Fibroblast of the aortic adventitia (primary cell): ENCODE measurements around the gene MRPL18. TPM values are rescaled to one million over a fixed set of nuclear protein-coding genes. Genes with fewer than 3 reads are reported as not detected.

Source experiments
- DNase-seq: peaks from one replicate; pipeline ENCODE4 v3.0.0-alpha.2; 2010; ENCODE audit warnings: low read depth
- H3K4me3 ChIP-seq: 2 replicates; pipeline ENCODE4 v1.5.1; 2011; ENCODE audit warnings: low read depth, mild to moderate bottlenecking, control low read depth, low read length, moderate library complexity
- CTCF ChIP-seq: IDR thresholded peaks from 2 replicates; pipeline ENCODE4 v1.5.1; 2011; ENCODE audit warnings: mild to moderate bottlenecking, low read length, control low read depth, inconsistent platforms; ENCODE audit not compliant: insufficient read depth
- total RNA-seq: library from RNA; depleted of rRNA; stranded (reverse); fragments of >200 nt; gene quantifications from 2 replicates; pipeline ENCODE4 v1.2.3, GENCODE V29; 2012; ENCODE audit warnings: low replicate concordance

The MRPL18 gene
- total RNA-seq, 1 donor = 103 TPM

GRCh38 chr6:159761129-159761872 lies 29.0 kb upstream of the MRPL18 start:
- TF ChIP-seq CTCF = no peak
- H3K4me3 ChIP-seq = peak overlapping the region; percentile 84
- peak; percentile 21 for DNase-seq

GRCh38 chr6:159761873-159762680 lies 28.2 kb upstream of the MRPL18 start, which contains the start of gene ACAT2:
TSS of gene ACAT2 (plus strand) at chr6:159762045. CDS start at chr6:159762088, 43 bp downstream.
- peak within 1 kb of the TSS; percentile 84 for H3K4me3 ChIP-seq
- peak; percentile 94 for DNase-seq
- TF ChIP-seq CTCF = peak; percentile 11

DNA sequence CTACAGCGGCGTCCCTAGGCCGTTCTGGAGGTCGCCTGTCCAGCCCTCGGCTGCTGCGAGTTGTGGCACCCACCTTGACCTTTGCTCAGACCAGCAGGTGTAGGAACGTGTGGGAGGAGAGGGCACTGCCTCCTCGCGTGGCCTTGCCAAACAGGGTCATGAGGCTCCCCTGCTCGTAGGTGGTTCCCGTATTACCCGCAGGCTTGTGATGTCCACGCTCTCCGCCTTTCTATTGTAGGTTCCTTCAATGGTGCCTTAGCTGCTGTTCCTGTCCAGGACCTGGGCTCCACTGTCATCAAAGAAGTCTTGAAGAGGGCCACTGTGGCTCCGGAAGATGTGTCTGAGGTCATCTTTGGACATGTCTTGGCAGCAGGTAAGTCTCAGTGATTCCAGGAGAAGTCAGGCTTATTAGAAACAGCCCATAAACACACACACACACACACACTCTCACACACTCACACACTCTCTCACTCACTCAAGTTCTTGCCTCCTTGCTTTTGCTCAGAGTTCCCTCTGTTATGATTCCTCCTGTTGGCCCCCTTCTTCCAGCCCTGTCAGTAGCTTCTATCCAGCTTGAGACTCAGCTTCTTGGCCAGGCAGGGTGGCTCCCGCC lies 27.5 kb upstream of the MRPL18 start:
- TF ChIP-seq CTCF = no peak
- DNase-seq = peak; percentile 12
- peak overlapping the region; percentile 84 for H3K4me3 ChIP-seq

- no peak for DNase-seq
- H3K4me3 ChIP-seq = no peak overlapping the region
- TF ChIP-seq CTCF = no peak
Observed at GRCh38 chr6:159766906-159767305, 23.4 kb upstream of the MRPL18 start.

DNA sequence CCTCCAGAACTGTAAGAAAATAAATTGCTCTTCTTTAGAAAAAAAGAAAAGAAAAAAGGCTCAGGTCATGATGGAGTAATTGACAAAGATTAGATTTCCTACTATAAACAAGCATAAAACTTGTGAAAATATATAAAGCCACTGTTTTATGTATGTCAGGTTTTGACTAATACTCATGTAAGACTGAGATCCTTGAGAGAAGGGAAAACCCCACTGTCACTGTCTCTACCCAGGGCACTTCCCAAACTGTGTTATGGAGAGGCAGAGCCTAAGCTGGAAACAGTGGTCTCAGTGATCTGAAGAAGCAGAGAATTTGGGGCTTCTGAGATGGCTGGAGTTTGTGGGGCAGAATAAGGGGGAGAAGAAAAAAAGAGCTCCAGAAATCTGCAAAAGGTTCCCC lies 20.8 kb upstream of the MRPL18 start:
- no peak for DNase-seq
- no peak overlapping the region for H3K4me3 ChIP-seq
- no peak for TF ChIP-seq CTCF

DNA sequence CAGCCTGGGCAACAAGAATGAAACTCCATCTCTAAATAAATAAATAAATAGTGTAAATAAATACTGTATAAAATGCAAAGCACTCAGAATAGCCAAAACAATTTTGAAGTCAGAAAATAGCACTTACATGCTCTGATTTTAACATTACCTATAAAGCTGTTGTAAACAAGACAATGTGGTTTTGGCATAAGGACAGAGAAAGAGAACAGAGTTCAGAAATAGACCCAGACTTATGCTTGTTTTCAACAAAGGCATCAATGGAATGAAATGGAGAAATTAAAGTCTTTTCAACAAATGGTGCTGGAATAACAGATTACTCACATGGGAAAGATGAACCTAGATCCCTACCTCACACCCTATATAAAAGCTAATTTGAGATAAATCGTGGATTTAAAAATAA lies 18.1 kb upstream of the MRPL18 start:
- H3K4me3 ChIP-seq = no peak overlapping the region
- DNase-seq = no peak
- no peak for TF ChIP-seq CTCF
